Neural cell (in vitro differentiated cells): ENCODE data around the gene LRRC19. TPM values are rescaled to one million over a fixed set of nuclear protein-coding genes. Genes with fewer than 3 reads are reported as not detected.

Source experiments
- H2AFZ ChIP-seq: fragments of 200-600, 300-800 bp; sonication (generic), shearing (Covaris generic); 2 replicates; pipeline ENCODE4 v1.6.0; 2014; ENCODE audit warnings: low read depth, mild to moderate bottlenecking, antibody characterized with exemption, low read length, moderate library complexity
- H3F3A ChIP-seq: fragments of 200-600 bp; shearing (Covaris generic); 2 replicates; pipeline ENCODE4 v1.6.1; 2016; ENCODE audit warnings: mild to moderate bottlenecking, moderate library complexity, mixed read lengths, antibody characterized with exemption, low read length; ENCODE audit not compliant: insufficient read depth, poor library complexity, severe bottlenecking
- H3K27ac ChIP-seq: fragments of 200-600, 300-800 bp; sonication (generic), shearing (Covaris generic); 2 replicates; pipeline ENCODE4 v1.5.1; 2014; ENCODE audit warnings: mild to moderate bottlenecking, low read length, moderate library complexity
- H3K27me3 ChIP-seq: fragments of 300-800, 200-600 bp; sonication (generic), shearing (Covaris generic); 2 replicates; pipeline ENCODE4 v1.6.0; 2014; ENCODE audit warnings: mild to moderate bottlenecking, low read depth, low read length, moderate library complexity; ENCODE audit not compliant: insufficient read depth
- H3K36me3 ChIP-seq: fragments of 300-800, 200-600 bp; sonication (generic), shearing (Covaris generic); 2 replicates; pipeline ENCODE4 v1.5.1; 2014; ENCODE audit warnings: mild to moderate bottlenecking, antibody characterized with exemption, low read length, moderate library complexity; ENCODE audit not compliant: insufficient read depth
- H3K4me2 ChIP-seq: fragments of 300-800, 200-600 bp; sonication (generic), shearing (Covaris generic); 2 replicates; pipeline ENCODE4 v1.6.0; 2014; ENCODE audit warnings: mild to moderate bottlenecking, low read length
- H3K4me3 ChIP-seq: fragments of 300-800, 200-600 bp; sonication (generic), shearing (Covaris generic); 2 replicates; pipeline ENCODE4 v1.5.1; 2014; ENCODE audit warnings: mild to moderate bottlenecking, low read length, moderate library complexity
- H3K79me2 ChIP-seq: fragments of 200-600 bp; shearing (Covaris generic); replicated peaks from 2 replicates; pipeline ENCODE4 v1.6.0; 2014; ENCODE audit warnings: mild to moderate bottlenecking, low read length, moderate library complexity; ENCODE audit not compliant: insufficient read depth
- H3K9ac ChIP-seq: fragments of 300-800, 200-600 bp; sonication (generic), shearing (Covaris generic); 2 replicates; pipeline ENCODE4 v1.6.1; 2016; ENCODE audit warnings: mild to moderate bottlenecking, low read length, mixed read lengths
- H3K9me2 ChIP-seq: fragments of 200-600 bp; shearing (Covaris generic); 2 replicates; pipeline ENCODE4 v1.6.1; 2016; ENCODE audit warnings: mild to moderate bottlenecking, low read length, mixed read lengths; ENCODE audit not compliant: insufficient read depth
- H3K9me3 ChIP-seq: fragments of 200-600, 300-800 bp; sonication (generic), shearing (Covaris generic); 2 replicates; pipeline ENCODE4 v1.6.1; 2016; ENCODE audit warnings: mild to moderate bottlenecking, mixed run types, low read length, moderate library complexity, mixed read lengths
- H4K20me1 ChIP-seq: fragments of 200-600 bp; shearing (Covaris generic); 2 replicates; pipeline ENCODE4 v1.6.1; 2016; ENCODE audit warnings: mild to moderate bottlenecking, mixed run types; ENCODE audit not compliant: insufficient read depth
- EZH2 ChIP-seq: fragments of 200-600, 300-800 bp; shearing (Covaris generic), sonication (generic); IDR thresholded peaks from 2 replicates; pipeline ENCODE4 v1.6.1; 2014; ENCODE audit warnings: antibody characterized with exemption, low read length, borderline replicate concordance, mild to moderate bottlenecking; ENCODE audit not compliant: insufficient read depth, poor library complexity, severe bottlenecking
- MXI1 ChIP-seq: fragments of 450-650 bp; conservative IDR thresholded peaks from 2 replicates; pipeline ENCODE4 v1.6.1; 2014; ENCODE audit warnings: antibody characterized with exemption, mild to moderate bottlenecking; ENCODE audit not compliant: poor library complexity, severe bottlenecking
- POLR2AphosphoS5 ChIP-seq: IDR thresholded peaks from 2 replicates; pipeline ENCODE4 v1.6.1; 2012
- RAD21 ChIP-seq: fragments of 450-650 bp; conservative IDR thresholded peaks from 2 replicates; pipeline ENCODE4 v1.6.1; 2014; ENCODE audit warnings: antibody characterized with exemption, mild to moderate bottlenecking, moderate library complexity
- SMC3 ChIP-seq: fragments of 450-650 bp; conservative IDR thresholded peaks from 2 replicates; pipeline ENCODE4 v1.6.1; 2014; ENCODE audit warnings: antibody characterized with exemption, mild to moderate bottlenecking, moderate library complexity; ENCODE audit not compliant: poor library complexity
- TAF1 ChIP-seq: IDR thresholded peaks from 2 replicates; pipeline ENCODE4 v1.6.1; 2012; ENCODE audit warnings: low read depth
- polyA plus RNA-seq: library from polyadenylated mRNA; depleted of rRNA; stranded (reverse); fragments of >200 nt; gene quantifications from 2 replicates; pipeline ENCODE4 v1.2.3, GENCODE V29; 2014
- TF ChIP-seq, protein P1 (sequence below): fragments of 450-650 bp; IDR thresholded peaks from 2 replicates; pipeline ENCODE4 v1.5.1; 2014; ENCODE audit warnings: antibody characterized with exemption, mild to moderate bottlenecking, moderate library complexity; ENCODE audit not compliant: poor library complexity, severe bottlenecking
- TF ChIP-seq, protein P2 (sequence below): IDR thresholded peaks from 2 replicates; pipeline ENCODE4 v1.6.1; 2012; ENCODE audit warnings: borderline replicate concordance

The LRRC19 gene
- polyA plus RNA-seq, 1 donor from 2014 or later, result not detected

GRCh38 chr9:26954050-26954508 lies 51.4 kb downstream of the LRRC19 start:
- no peaks in the 10 kb centered on the region for H3K9me3 ChIP-seq
- H3K9ac ChIP-seq, result no peak overlapping the region

DNA sequence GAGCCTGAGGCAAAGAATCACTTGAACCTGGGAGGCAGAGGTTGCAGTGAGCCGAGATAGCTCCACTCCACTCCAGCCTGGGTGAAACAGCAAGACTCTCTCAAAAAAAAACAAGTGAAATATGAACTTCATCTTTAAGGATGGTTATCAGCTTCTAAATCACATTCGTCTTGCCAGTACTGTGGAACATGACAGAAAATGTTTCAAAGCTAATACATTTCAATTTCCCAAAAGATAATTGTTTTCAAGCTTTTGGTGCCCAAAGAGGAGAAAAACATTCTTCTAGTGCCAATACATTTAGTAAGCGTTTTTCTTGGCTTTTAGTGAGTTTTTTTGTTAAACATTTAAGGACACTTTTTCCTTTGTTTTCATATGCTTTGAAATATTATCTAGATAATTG lies 53.7 kb downstream of the LRRC19 start:
- no peak overlapping the region for H2AFZ ChIP-seq
- no peaks in the 10 kb centered on the region for H3K27me3 ChIP-seq
- no peak overlapping the region for H3K27ac ChIP-seq
- no peaks in the 10 kb centered on the region for H4K20me1 ChIP-seq
- H3K4me3 ChIP-seq, result no peak overlapping the region
- H3F3A ChIP-seq, result peaks cover 5% of the 10 kb centered on the region
- H3K36me3 ChIP-seq, result no peaks in the 10 kb centered on the region
- no peaks in the 10 kb centered on the region for H3K9me3 ChIP-seq
- H3K4me2 ChIP-seq, result no peak overlapping the region
- H3K9me2 ChIP-seq, result no peaks in the 10 kb centered on the region
- TF ChIP-seq, protein P1, sequence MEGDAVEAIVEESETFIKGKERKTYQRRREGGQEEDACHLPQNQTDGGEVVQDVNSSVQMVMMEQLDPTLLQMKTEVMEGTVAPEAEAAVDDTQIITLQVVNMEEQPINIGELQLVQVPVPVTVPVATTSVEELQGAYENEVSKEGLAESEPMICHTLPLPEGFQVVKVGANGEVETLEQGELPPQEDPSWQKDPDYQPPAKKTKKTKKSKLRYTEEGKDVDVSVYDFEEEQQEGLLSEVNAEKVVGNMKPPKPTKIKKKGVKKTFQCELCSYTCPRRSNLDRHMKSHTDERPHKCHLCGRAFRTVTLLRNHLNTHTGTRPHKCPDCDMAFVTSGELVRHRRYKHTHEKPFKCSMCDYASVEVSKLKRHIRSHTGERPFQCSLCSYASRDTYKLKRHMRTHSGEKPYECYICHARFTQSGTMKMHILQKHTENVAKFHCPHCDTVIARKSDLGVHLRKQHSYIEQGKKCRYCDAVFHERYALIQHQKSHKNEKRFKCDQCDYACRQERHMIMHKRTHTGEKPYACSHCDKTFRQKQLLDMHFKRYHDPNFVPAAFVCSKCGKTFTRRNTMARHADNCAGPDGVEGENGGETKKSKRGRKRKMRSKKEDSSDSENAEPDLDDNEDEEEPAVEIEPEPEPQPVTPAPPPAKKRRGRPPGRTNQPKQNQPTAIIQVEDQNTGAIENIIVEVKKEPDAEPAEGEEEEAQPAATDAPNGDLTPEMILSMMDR, result no peak
- TF ChIP-seq MXI1, result no peak
- no peaks in the 10 kb centered on the region for H3K79me2 ChIP-seq
- no peak overlapping the region for H3K9ac ChIP-seq

More at GRCh38 chr9:26954050-26954508, 51.4 kb downstream of the LRRC19 start:
- Histone ChIP-seq H3K27me3 (no peaks in the 10 kb centered on the region), H3F3A (peaks cover 9% of the 10 kb centered on the region), H3K9me2 (no peaks in the 10 kb centered on the region), H3K4me3 (no peak overlapping the region), H3K4me2 (no peak overlapping the region), H4K20me1 (no peaks in the 10 kb centered on the region), H3K79me2 (peaks cover 12% of the 10 kb centered on the region), H2AFZ (no peak overlapping the region), H3K27ac (no peak overlapping the region), H3K36me3 (no peaks in the 10 kb centered on the region)
- TF ChIP-seq RAD21, result no peak
- TF ChIP-seq, protein P1, result no peak
- TF ChIP-seq TAF1, result no peak
- no peak for TF ChIP-seq SMC3
- TF ChIP-seq EZH2, result no peak
- TF ChIP-seq, protein P2, sequence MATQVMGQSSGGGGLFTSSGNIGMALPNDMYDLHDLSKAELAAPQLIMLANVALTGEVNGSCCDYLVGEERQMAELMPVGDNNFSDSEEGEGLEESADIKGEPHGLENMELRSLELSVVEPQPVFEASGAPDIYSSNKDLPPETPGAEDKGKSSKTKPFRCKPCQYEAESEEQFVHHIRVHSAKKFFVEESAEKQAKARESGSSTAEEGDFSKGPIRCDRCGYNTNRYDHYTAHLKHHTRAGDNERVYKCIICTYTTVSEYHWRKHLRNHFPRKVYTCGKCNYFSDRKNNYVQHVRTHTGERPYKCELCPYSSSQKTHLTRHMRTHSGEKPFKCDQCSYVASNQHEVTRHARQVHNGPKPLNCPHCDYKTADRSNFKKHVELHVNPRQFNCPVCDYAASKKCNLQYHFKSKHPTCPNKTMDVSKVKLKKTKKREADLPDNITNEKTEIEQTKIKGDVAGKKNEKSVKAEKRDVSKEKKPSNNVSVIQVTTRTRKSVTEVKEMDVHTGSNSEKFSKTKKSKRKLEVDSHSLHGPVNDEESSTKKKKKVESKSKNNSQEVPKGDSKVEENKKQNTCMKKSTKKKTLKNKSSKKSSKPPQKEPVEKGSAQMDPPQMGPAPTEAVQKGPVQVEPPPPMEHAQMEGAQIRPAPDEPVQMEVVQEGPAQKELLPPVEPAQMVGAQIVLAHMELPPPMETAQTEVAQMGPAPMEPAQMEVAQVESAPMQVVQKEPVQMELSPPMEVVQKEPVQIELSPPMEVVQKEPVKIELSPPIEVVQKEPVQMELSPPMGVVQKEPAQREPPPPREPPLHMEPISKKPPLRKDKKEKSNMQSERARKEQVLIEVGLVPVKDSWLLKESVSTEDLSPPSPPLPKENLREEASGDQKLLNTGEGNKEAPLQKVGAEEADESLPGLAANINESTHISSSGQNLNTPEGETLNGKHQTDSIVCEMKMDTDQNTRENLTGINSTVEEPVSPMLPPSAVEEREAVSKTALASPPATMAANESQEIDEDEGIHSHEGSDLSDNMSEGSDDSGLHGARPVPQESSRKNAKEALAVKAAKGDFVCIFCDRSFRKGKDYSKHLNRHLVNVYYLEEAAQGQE, result no peak
- no peak for TF ChIP-seq POLR2AphosphoS5
- no peak for TF ChIP-seq MXI1
